BE2C (cell line): ENCODE data around the gene MYO5B.

ENCODE experiments used
- DNase-seq: peaks from one replicate; pipeline ENCODE4 v3.0.0-alpha.2; 2020
- H3K27me3 ChIP-seq: fragments of 250-450 bp; sonication (Bioruptor Pico); 2 replicates; pipeline ENCODE4 v1.5.1; 2020; ENCODE audit warnings: mild to moderate bottlenecking
- H3K36me3 ChIP-seq: fragments of 250-450 bp; sonication (Bioruptor Pico); 2 replicates; pipeline ENCODE4 v1.5.1; 2020; ENCODE audit warnings: mild to moderate bottlenecking
- H3K4me1 ChIP-seq: fragments of 250-450 bp; sonication (Bioruptor Pico); 2 replicates; pipeline ENCODE4 v1.5.1; 2020
- H3K4me3 ChIP-seq: 2 replicates; pipeline ENCODE4 v1.5.1; 2011; ENCODE audit warnings: low read depth, low read length
- H3K9me3 ChIP-seq: fragments of 250-450 bp; sonication (Bioruptor Pico); 2 replicates; pipeline ENCODE4 v1.5.1; 2020
- TF ChIP-seq, protein P1 (sequence below): IDR thresholded peaks from 2 replicates; pipeline ENCODE4 v1.5.1; 2012; ENCODE audit warnings: mild to moderate bottlenecking, low read depth, low read length

The MYO5B gene

DNA sequence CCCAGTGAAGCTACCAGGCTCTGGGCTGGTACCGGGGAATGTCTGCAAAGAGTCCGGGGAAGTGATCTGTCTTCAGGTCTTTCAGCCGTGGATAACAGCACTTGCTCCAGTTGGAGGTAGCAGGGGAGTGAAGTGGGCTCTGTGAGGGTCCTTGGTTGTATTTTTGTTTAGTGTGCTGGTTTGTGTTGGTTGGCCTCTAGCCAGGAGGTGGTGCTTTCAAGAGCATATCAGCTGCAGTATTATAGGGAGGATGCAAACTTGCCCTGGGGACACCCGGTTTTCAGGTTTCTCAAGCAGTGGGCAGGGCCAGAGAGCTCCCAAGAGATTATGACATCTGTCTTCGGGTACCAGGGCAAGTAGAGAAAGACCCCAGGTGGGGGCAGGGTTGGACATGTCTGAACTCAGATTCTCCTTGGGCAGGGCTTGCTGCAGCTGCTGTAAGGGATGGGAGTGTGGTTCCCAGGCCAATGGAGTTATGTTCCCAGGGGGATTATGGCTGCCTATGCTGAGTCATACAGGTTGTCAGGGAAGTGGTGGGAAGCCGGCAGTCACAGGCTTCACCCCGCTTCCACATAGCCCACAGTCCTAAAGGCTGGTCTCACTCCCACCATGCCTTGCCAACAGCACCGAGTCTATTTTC, 416.0 kb downstream of the MYO5B start:
- Histone ChIP-seq H3K4me3 (no peak overlapping the region), H3K4me1 (0 out of 2 replicates have a peak, but pooled peaks cover 2% of the 10 kb centered on the region), H3K36me3 (no peaks in the 10 kb centered on the region), H3K27me3 (no peaks in the 10 kb centered on the region), H3K9me3 (no peaks in the 10 kb centered on the region)
- TF ChIP-seq, protein P1, sequence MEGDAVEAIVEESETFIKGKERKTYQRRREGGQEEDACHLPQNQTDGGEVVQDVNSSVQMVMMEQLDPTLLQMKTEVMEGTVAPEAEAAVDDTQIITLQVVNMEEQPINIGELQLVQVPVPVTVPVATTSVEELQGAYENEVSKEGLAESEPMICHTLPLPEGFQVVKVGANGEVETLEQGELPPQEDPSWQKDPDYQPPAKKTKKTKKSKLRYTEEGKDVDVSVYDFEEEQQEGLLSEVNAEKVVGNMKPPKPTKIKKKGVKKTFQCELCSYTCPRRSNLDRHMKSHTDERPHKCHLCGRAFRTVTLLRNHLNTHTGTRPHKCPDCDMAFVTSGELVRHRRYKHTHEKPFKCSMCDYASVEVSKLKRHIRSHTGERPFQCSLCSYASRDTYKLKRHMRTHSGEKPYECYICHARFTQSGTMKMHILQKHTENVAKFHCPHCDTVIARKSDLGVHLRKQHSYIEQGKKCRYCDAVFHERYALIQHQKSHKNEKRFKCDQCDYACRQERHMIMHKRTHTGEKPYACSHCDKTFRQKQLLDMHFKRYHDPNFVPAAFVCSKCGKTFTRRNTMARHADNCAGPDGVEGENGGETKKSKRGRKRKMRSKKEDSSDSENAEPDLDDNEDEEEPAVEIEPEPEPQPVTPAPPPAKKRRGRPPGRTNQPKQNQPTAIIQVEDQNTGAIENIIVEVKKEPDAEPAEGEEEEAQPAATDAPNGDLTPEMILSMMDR = no peak
- DNase-seq = peak; percentile 63
